Measurements from ENCODE around the gene KCNJ18.
"Not testable (repeated sequence)": the region's sequence is repeated elsewhere in the genome, so short reads cannot be mapped to it uniquely, and the experiment has no call there.

KCNJ18 gene

GRCh38 chr17:21671871-21672270 lies 20.5 kb upstream of the KCNJ18 start:
- not testable (repeated sequence) for DNase-seq

DNA sequence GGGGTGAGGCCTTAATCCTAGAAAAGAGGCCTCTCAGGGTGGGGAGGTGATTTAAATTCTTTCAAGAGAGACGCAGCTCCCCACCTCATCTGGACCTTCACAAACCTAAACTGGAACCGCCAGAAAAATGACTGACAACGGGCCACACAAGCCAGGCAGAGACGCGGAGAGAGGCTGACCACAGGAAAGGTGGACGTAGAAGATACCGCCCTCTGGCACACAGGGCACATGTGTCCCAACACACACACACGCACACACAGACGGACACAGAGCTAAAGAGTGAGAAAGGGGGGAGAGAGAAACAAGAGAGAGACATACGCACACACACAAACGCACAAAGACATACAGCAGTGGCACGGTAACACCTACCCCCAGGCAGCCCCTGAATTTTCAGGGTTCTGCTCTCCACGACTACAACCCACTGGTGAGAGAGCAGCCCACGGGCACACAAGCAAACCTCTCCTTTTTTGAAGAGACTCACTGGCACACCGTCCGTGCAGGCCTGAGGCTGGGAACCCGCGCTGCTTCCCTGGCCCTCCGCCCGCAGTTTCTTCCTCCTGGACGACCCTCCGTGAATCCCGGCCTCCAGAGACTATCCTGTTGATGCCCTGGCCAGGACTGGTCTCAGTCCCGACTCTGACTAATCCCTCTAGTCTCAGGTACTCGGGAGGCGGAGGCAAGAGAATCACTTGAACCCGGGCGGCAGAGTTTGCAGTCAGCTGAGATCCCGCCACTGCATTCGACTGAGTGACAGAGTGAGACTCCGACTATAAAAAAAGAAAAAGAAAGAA lies 18.7 kb upstream of the KCNJ18 start:
- DNase-seq, result not testable (repeated sequence)

DNA sequence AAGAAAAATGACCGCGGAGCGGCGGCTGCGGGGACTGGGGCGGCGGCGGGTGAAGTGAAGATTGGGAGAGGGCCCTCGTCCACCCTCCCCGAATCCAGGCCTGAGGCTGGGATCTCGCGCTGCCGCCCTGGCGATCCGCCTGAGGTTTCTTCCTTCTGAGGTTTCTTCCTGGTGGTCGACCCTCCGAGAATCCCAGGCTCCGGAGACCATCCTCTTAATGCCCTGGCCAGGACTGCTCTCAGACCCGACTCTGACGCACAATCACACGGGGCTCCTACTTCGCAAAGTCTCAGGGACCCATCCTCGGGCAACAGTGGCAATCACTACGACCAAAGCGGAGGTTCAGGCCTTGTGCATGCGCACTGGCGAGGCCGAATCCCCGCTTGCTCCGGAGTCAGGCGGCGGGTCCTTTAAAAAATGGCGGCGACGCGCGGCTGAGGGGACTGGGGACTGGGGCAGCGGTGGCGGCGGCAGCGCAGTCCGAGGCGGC lies 18.0 kb upstream of the KCNJ18 start:
- DNase-seq, result no peak

DNA sequence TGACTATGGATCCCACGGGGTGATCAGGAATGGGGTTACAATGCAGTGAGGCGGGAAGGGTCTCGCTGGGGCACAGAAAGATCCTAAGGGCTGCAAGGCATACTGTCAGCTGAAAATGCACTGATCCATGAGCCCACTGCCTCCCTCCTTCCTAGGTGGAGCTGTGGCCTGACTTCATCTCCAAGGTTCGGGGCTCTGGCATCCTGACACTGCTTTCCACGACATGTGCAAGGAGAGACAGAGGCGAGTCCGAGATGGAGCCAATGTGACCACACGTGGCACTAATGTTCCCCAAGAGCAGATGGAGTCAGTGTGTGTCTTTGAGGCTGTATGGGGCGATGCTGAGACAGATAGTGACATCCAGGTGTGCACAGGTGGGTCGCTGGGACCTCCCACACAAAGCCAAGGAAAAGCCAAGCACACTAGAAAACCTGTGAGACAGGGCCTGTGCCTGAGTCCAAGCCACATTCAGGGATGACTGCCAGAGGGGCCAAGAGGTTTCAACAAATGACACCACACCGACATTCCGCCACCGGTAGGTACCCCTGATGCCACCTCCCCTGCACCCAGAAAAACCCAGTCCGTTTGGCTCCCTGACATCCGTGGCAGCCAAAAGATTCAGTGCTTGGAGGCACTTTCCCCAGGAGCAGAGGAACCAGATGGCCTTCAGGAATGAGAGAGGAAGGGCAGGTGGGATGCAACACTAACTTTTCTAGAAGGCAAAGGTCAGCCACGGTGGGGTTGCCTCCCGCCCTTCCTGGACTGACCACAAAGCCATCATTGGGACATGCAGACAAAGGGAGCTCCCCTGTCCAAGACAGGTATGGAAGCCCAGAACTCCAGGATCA lies 17.2 kb upstream of the KCNJ18 start:
- not testable (repeated sequence) for DNase-seq

- DNase-seq, result not testable (repeated sequence)
Observed at GRCh38 chr17:21675739-21676130, 16.6 kb upstream of the KCNJ18 start.

DNA sequence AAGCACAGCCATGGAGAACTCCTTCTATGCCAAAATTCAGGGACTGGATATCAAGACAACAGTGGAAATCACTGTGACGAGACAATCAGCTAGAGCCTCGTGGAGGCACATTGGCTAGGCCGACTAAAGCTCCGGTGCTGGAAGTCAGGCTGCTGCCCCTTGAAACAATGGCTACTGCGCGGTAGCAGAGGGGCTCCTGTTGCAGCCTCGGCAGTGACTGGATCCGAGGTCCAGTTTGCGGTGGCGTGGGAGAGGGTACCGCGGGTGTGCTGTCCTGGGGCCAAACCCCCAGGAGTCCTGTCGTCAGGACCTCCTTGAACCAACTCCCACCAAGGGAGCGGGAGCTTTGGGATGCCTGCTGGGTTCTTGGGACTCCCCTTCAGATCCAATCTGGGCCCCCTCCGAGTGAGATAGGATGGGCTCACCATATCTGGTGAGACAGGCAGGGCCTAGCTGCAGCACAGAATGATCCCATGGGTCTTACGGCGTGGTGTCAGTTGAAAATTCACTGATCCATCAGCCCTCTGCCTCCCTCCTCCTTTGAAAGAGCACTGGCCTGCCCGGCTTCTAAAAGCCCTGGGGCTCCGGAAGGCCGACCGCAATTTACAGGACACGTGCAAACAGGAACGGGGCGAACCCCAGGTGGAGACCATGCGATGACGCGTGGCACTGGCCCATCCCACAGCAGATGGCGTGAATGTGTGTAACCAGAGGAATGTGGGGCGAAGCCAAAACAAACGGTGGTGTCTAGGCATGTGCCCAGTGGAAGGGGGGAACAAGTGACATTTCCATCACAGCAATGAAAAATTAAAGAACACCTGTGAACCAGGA lies 15.8 kb upstream of the KCNJ18 start:
- no peak for DNase-seq

GRCh38 chr17:21677126-21677910 lies 15.0 kb upstream of the KCNJ18 start:
- no peak for DNase-seq

- DNase-seq, result no peak
Observed at GRCh38 chr17:21677911-21678310, 14.4 kb upstream of the KCNJ18 start.

GRCh38 chr17:21678393-21679081 lies 13.8 kb upstream of the KCNJ18 start:
- no peak for DNase-seq

GRCh38 chr17:21679256-21680146 lies 12.8 kb upstream of the KCNJ18 start:
- DNase-seq, result no peak

DNA sequence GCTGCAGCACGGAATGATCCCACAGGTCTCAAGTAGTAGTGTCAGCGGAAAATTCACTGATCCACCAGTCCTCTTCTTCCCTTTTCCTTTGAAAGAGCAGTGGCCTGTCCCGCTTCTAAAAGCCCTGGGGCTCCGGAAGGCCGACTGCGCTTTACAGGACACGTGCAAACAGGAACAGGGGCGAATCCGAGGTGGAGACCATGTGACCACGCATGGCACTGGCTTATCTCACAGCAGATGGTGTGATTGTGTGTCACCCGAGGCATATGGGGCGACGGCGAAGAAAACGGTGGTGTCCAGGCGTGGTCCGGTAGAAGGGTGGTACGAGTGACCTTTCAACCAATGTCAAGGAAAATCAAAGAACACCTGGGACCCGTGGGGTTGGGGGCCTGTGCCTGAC lies 12.0 kb upstream of the KCNJ18 start:
- DNase-seq, result no peak

DNA sequence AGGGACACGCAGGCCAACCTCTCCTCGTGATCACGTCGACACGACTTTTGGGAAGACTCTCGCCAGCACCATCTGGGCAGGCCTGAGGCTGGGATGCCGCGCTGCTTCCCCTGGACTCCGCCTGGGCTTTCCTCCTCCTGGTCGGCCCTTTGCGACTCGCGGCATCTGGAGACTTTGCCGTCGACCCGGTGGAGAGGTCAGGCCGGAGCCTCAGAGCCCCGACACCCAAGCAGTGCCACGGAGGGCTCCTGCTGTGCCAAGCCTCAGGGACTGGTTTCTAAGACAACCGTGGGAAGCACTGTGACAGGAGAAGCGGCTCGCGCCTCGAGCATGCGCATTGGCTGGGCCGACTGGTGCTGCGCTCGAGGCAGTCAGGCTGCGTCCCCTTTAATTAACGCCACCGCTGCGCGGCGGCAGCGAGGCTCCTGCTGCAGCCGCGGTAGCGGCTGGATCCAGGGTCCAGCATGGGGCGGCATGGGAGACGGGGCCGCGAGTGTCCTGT lies 11.4 kb upstream of the KCNJ18 start:
- DNase-seq, result not testable (repeated sequence)

DNA sequence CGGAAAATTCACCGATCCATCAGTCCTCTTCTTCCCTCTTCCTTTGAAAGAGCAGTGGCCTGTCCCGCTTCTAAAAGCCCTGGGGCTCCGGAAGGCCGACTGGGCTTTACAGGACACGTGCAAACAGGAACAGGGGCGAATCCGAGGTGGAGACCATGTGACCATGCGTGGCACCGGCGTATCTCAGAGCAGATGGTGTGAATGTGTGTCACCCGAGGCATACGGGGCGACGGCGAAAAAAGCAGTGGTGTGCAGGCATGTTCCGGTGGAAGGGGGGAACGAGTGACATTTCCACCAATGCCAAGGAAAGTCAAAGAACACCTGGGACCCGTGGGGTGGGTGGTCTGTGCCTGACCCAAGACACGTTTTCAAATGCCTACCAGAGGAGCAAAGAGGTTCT lies 10.7 kb upstream of the KCNJ18 start:
- not testable (repeated sequence) for DNase-seq

GRCh38 chr17:21682130-21682529 lies 10.2 kb upstream of the KCNJ18 start:
- DNase-seq, result not testable (repeated sequence)

GRCh38 chr17:21683142-21683712 lies 9.1 kb upstream of the KCNJ18 start:
- not testable (repeated sequence) for DNase-seq

DNA sequence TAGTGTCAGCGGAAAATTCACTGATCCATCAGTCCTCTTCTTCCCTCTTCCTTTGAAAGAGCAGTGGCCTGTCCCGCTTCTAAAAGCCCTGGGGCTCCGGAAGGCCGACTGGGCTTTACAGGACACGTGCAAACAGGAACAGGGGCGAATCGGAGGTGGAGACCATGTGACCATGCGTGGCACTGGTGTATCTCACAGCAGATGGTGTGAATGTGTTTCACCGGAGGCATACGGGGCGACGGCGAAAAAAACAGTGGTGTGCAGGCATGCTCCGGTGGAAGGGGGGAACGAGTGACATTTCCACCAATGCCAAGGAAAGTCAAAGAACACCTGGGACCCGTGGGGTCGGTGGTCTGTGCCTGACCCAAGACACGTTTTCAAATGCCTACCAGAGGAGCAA lies 8.4 kb upstream of the KCNJ18 start:
- not testable (repeated sequence) for DNase-seq

DNA sequence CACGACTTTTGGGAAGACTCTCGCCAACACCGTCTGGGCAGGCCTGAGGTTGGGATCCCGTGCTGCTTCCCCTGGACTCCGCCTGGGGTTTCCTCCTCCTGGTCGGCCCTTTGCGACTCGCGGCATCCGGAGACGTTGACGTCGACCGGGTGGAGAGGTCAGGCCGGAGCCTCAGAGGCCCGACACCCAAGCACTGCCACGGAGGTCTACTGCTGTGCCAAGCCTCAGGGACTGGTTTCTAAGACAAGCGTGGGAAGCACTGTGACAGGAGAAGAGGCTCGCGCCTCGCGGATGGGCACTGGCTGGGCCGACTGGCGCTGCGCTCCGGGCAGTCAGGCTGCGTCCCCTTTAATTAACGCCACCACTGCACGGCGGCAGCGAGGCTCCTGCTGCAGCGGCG lies 7.9 kb upstream of the KCNJ18 start:
- DNase-seq, result not testable (repeated sequence)

DNA sequence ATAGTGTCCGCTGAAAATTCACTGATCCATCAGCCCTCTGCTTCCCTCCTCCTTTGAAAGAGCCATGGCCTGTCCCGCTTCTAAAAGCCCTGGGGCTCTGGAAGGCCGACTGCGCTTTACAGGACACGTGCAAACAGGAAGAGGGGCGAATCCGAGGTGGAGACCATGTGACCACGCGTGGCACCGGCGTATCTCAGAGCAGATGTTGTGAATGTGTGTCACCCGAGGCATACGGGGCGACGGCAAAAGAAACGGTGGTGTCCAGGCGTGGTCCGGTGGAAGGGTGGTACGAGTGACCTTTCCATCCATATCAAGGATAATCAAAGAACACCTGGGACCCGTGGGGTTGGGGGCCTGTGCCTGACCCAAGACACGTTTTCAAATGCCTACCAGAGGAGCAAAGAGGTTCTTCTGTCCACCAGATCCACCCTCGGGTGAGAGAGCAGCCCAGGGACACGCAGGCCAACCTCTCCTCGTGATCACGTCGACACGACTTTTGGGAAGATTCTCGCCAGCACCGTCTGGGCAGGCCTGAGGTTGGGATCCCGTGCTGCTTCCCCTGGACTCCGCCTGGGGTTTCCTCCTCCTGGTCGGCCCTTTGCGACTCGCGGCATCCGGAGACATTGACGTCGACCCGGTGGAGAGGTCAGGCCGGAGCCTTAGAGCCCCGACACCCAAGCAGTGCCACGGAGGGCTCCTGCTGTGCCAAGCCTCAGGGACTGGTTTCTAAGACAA lies 7.1 kb upstream of the KCNJ18 start:
- DNase-seq, result not testable (repeated sequence)

All from NCI-H1694 (cell line).